B cell (primary cell): ENCODE data around the gene S100A7. TPM values are rescaled to one million over a fixed set of nuclear protein-coding genes. Genes with fewer than 3 reads are reported as not detected.

Experiments
- ATAC-seq: fragments of 200-7000 bp; cut with Tn5 transposase; one replicate; pipeline ENCODE4 v1.10.0; 2021; ENCODE audit warnings: low read depth, mild to moderate bottlenecking, moderate number of reproducible peaks, moderate library complexity
- CTCF ChIA-PET: fragments of 350-600 bp; sonication (Branson Sonifier 250); formaldehyde crosslinking; loops from one replicate; lab custom pipeline; 2021; ENCODE audit warnings: antibody characterized with exemption, inconsistent platforms; lab: Charles Lee
- POLR2A ChIA-PET: fragments of 350-600 bp; sonication (Branson Sonifier 250); formaldehyde crosslinking; loops from one replicate; lab custom pipeline; 2021; ENCODE audit warnings: antibody characterized with exemption; lab: Charles Lee
- DNase-seq: peaks from one replicate; pipeline ENCODE4 v3.0.0; 2013
- H2AFZ ChIP-seq: 2 replicates; pipeline ENCODE4 v1.6.1; 2012; ENCODE audit warnings: mild to moderate bottlenecking, low read depth, low read length; ENCODE audit not compliant: insufficient read depth, poor library complexity, severe bottlenecking
- H3K27ac ChIP-seq, 2 donors: 1 replicate in 1 of 2; 2 replicates in 1 of 2; pipeline ENCODE4 v1.5.1; 2012 to 2013; ENCODE audit warnings: low read length in 2 of 2, mild to moderate bottlenecking in 2 of 2, moderate library complexity in 1 of 2
- H3K27me3 ChIP-seq, 4 experiments: fragments of 200-600 bp in 1 of 4; sonication (generic) in 1 of 4; replicated peaks in 1 of 4; 1 replicate in 2 of 4; 2 replicates in 2 of 4; pipeline versions ENCODE4 v1.6.1 to v1.7.0; 2013 to 2016; ENCODE audit warnings: low read length in 3 of 4, mild to moderate bottlenecking in 2 of 4, mixed read lengths in 1 of 4, moderate library complexity in 1 of 4; ENCODE audit not compliant: insufficient read depth in 4 of 4, control insufficient read depth in 3 of 4; ENCODE audit errors: control extremely low read depth in 1 of 4
- H3K36me3 ChIP-seq, 2 experiments: replicated peaks in 1 of 2; 1 replicate in 1 of 2; 2 replicates in 1 of 2; pipeline versions ENCODE4 v1.6.1 to v1.7.1; 2013; ENCODE audit warnings: low read length in 1 of 2; ENCODE audit not compliant: insufficient read depth in 2 of 2, control insufficient read depth in 1 of 2; ENCODE audit errors: control extremely low read depth in 1 of 2, extremely low read depth in 1 of 2
- H3K4me1 ChIP-seq, 2 donors: fragments of 200-600 bp in 1 of 2; sonication (generic) in 1 of 2; 1 replicate in 1 of 2; 2 replicates in 1 of 2; pipeline versions ENCODE4 v1.5.1 to v1.6.1; 2013 to 2017; ENCODE audit warnings: low read length in 2 of 2; ENCODE audit not compliant: control insufficient read depth in 2 of 2, insufficient read depth in 2 of 2
- H3K4me2 ChIP-seq: replicated peaks from 2 replicates; pipeline ENCODE3; 2012; ENCODE audit warnings: mild to moderate bottlenecking, low read depth, low read length; ENCODE audit not compliant: poor library complexity, severe bottlenecking
- H3K4me3 ChIP-seq, 5 experiments: fragments of 200-600 bp in 1 of 5; sonication (generic) in 1 of 5; 1 replicate in 3 of 5; 2 replicates in 2 of 5; pipeline versions ENCODE4 v1.5.1 to v1.7.0; 2011 to 2016; ENCODE audit warnings: low read length in 4 of 5, mild to moderate bottlenecking in 4 of 5, low read depth in 2 of 5, control low read depth in 1 of 5, moderate library complexity in 1 of 5; ENCODE audit not compliant: insufficient read depth in 1 of 5; ENCODE audit errors: control extremely low read depth in 1 of 5, extremely low read depth in 1 of 5
- H3K79me2 ChIP-seq: fragments of 200-600 bp; sonication (generic); one replicate; pipeline ENCODE4 v1.6.0; 2016; ENCODE audit warnings: low read length; ENCODE audit not compliant: control insufficient read depth, insufficient read depth
- H3K9ac ChIP-seq: fragments of 200-600 bp; sonication (generic); 2 replicates; pipeline ENCODE4 v1.6.1; 2017; ENCODE audit warnings: mild to moderate bottlenecking, low read length, moderate library complexity
- H3K9me3 ChIP-seq, 3 donors: one replicate each; pipeline versions ENCODE4 v1.6.1 to v1.7.1; 2013; ENCODE audit warnings: low read length in 2 of 3; ENCODE audit not compliant: control insufficient read depth in 2 of 3, insufficient read depth in 1 of 3; ENCODE audit errors: control extremely low read depth in 1 of 3
- H4K20me1 ChIP-seq: 2 replicates; pipeline ENCODE4 v1.6.0; 2012; ENCODE audit warnings: mild to moderate bottlenecking, low read length; ENCODE audit not compliant: insufficient read depth, control insufficient read depth, poor library complexity, severe bottlenecking
- H3K27ac Mint-ChIP-seq: one replicate; pipeline ENCODE4 v1.8.0; 2021; ENCODE audit warnings: mixed read lengths
- H3K27me3 Mint-ChIP-seq: one replicate; pipeline ENCODE4 v1.8.0; 2021; ENCODE audit warnings: mixed read lengths
- H3K4me1 Mint-ChIP-seq: one replicate; pipeline ENCODE4 v1.8.0; 2021; ENCODE audit warnings: mixed read lengths
- H3K4me3 Mint-ChIP-seq: one replicate; pipeline ENCODE4 v1.8.0; 2021; ENCODE audit warnings: mixed read lengths
- H3K9me3 Mint-ChIP-seq: one replicate; pipeline ENCODE4 v1.8.0; 2022; ENCODE audit warnings: mixed read lengths; ENCODE audit not compliant: insufficient read depth
- CTCF ChIP-seq: fragments of 200-600 bp; IDR thresholded peaks from one replicate; pipeline ENCODE4 v1.8.0; 2022; ENCODE audit warnings: antibody characterized with exemption, mild to moderate bottlenecking
- EZH2 ChIP-seq: IDR thresholded peaks from 2 replicates; pipeline ENCODE4 v1.6.1; 2012; ENCODE audit warnings: borderline replicate concordance, low read depth, mild to moderate bottlenecking, moderate library complexity, low read length; ENCODE audit not compliant: insufficient read depth, poor library complexity, severe bottlenecking
- WGBS: methylation state at CpG from one replicate; pipeline ENCODE4 v1.1.5; 2013; ENCODE audit warnings: missing lambda C conversion rate; ENCODE audit not compliant: insufficient coverage; 5-methylcytosine and 5-hydroxymethylcytosine counted together
- intact Hi-C: fragments of 100-400 bp; cut with micrococcal nuclease; formaldehyde crosslinking; loops from one replicate; pipeline ENCODE4 v1.10.0; 2022
- polyA plus RNA-seq: library from polyadenylated mRNA; depleted of rRNA; stranded (reverse); fragments of >200 nt; gene quantifications from 2 replicates; pipeline ENCODE4 v1.2.3, GENCODE V29; 2012
- total RNA-seq, 2 donors: library from RNA; stranded (reverse); fragments of 120-200 nt in 1 of 2; gene quantifications; 1 replicate in 1 of 2; 2 replicates in 1 of 2; pipeline versions ENCODE4 v1.2.3 to v1.2.4, GENCODE V29; 2013 to 2022

The S100A7 gene
- total and polyA plus RNA-seq, 2 donors (not counting 1 experiment from before 2014, with no cell fraction given): not detected

- Mint-ChIP-seq H3K9me3 (no peaks in the 10 kb centered on the region), H3K27me3 (peaks cover 73% of the 10 kb centered on the region), H3K27ac (no peak overlapping the region), H3K4me1 (no peaks in the 10 kb centered on the region), H3K4me3 (no peak overlapping the region)
- Histone ChIP-seq H3K4me3 (no peak overlapping the region), H3K79me2 (no peaks in the 10 kb centered on the region), H3K27me3 (peaks cover 0 to 12% (median 3%) of the 10 kb centered on the region in 4 experiments), H2AFZ (no peak overlapping the region), H4K20me1 (no peaks in the 10 kb centered on the region), H3K4me2 (no peak overlapping the region), H3K36me3 (no peaks in the 10 kb centered on the region), H3K4me1 (no peaks in the 10 kb centered on the region), H3K9ac (no peak overlapping the region), H3K27ac (no peak overlapping the region), H3K9me3 (no peaks in the 10 kb centered on the region)
- 28% methylated on average over 5 of the region's 6 CpGs for WGBS
- POLR2A ChIA-PET: no interaction called here
- intact Hi-C loops: no loop called here
- CTCF ChIA-PET: interaction anchor here (1.0 to 3.8 kb wide), 2 partner anchors 11 to 18 kb away, joined by 3 to 24 read pairs; no protein-coding TSS in a partner anchor
- ATAC-seq (no peak), DNase-seq (no peak)
- TF ChIP-seq CTCF (no peak), EZH2 (no peak)
Measured at GRCh38 chr1:153483776-153484175, 23.3 kb upstream of the S100A7 start.

GRCh38 chr1:153481124-153481523 is 20.7 kb upstream of the S100A7 start:
- WGBS: no CpG with 5 or more reads among the region's 2 CpGs
- ATAC-seq (no peak), DNase-seq (no peak)
- TF ChIP-seq EZH2: no peak
- TF ChIP-seq CTCF: no peak
- H3K9me3 Mint-ChIP-seq: no peaks in the 10 kb centered on the region
- Histone ChIP-seq H3K4me1 (no peaks in the 10 kb centered on the region), H3K36me3 (no peaks in the 10 kb centered on the region), H3K27ac (no peak overlapping the region), H3K9ac (no peak overlapping the region), H3K9me3 (peaks cover 0 to 3% (median 0%) of the 10 kb centered on the region in 3 donors), H3K4me2 (no peak overlapping the region), H3K79me2 (no peaks in the 10 kb centered on the region), H3K4me3 (no peak overlapping the region), H2AFZ (no peak overlapping the region), H4K20me1 (no peaks in the 10 kb centered on the region), H3K27me3 (peaks cover 0 to 19% (median 4%) of the 10 kb centered on the region in 4 experiments)
- no peak overlapping the region for H3K4me3 Mint-ChIP-seq
- peaks cover 67% of the 10 kb centered on the region for H3K27me3 Mint-ChIP-seq
- H3K4me1 Mint-ChIP-seq: no peaks in the 10 kb centered on the region
- ChIA-PET POLR2A (no interaction called here), CTCF (no interaction called here)
- intact Hi-C loops: no loop called here
- H3K27ac Mint-ChIP-seq: no peak overlapping the region
